ENCODE measurements around the gene CEBPA.
"Not testable (repeated sequence)": the region's sequence is repeated elsewhere in the genome, so short reads cannot be mapped to it uniquely, and the experiment has no call there.

The CEBPA gene

GRCh38 chr19:33325920-33326319 is 23.6 kb upstream of the CEBPA start:
- no peak for DNase-seq (ENCODE audit: low read depth in 2 of 2)

- DNase-seq (ENCODE audit: low read depth in 2 of 2): no peak
Observed at GRCh38 chr19:33324628-33325027, 22.3 kb upstream of the CEBPA start.

- DNase-seq (ENCODE audit: low read depth in 2 of 2): no peak
Observed at GRCh38 chr19:33323093-33323820, 20.9 kb upstream of the CEBPA start.

GRCh38 chr19:33320636-33321035 is 18.3 kb upstream of the CEBPA start:
- no peak for DNase-seq (ENCODE audit: low read depth in 2 of 2)

- not testable (repeated sequence) for DNase-seq (ENCODE audit: low read depth in 2 of 2)
Observed at GRCh38 chr19:33317991-33318390, 15.7 kb upstream of the CEBPA start.

GRCh38 chr19:33317517-33317916 is 15.2 kb upstream of the CEBPA start:
- no peak for DNase-seq (ENCODE audit: low read depth in 2 of 2)

GRCh38 chr19:33316541-33317264 is 14.4 kb upstream of the CEBPA start:
- no peak for DNase-seq (ENCODE audit: low read depth in 2 of 2)

- DNase-seq (ENCODE audit: low read depth in 2 of 2): not testable (repeated sequence)
Observed at GRCh38 chr19:33312808-33313207, 10.5 kb upstream of the CEBPA start.

GRCh38 chr19:33312065-33312464 is 9.7 kb upstream of the CEBPA start:
- DNase-seq (ENCODE audit: low read depth in 2 of 2): no peak

GRCh38 chr19:33311326-33311682 is 9.0 kb upstream of the CEBPA start:
- DNase-seq (ENCODE audit: low read depth in 2 of 2): no peak

- DNase-seq (ENCODE audit: low read depth in 2 of 2): no peak
Observed at GRCh38 chr19:33310606-33311325, 8.4 kb upstream of the CEBPA start.

GRCh38 chr19:33309826-33310225 is 7.5 kb upstream of the CEBPA start:
- DNase-seq (ENCODE audit: low read depth in 2 of 2): no peak

- DNase-seq (ENCODE audit: low read depth in 2 of 2): no peak
Observed at GRCh38 chr19:33306853-33307792, 4.8 kb upstream of the CEBPA start.

- DNase-seq (ENCODE audit: low read depth in 2 of 2): no peak
Observed at GRCh38 chr19:33306191-33306590, 3.9 kb upstream of the CEBPA start.

GRCh38 chr19:33304760-33305647 is 2.7 kb upstream of the CEBPA start:
- DNase-seq (ENCODE audit: low read depth in 2 of 2): no peak

GRCh38 chr19:33304371-33304759 is 2.0 kb upstream of the CEBPA start:
- DNase-seq (ENCODE audit: low read depth in 2 of 2): no peak

- no peak for DNase-seq (ENCODE audit: low read depth in 2 of 2)
Observed at GRCh38 chr19:33303791-33304345, 1.5 kb upstream of the CEBPA start.

GRCh38 chr19:33302974-33303790 is 848 bp upstream of the CEBPA start:
- DNase-seq (ENCODE audit: low read depth in 2 of 2): no peak

GRCh38 chr19:33301900-33302174 is 497 bp downstream of the CEBPA start:
- no peak for DNase-seq (ENCODE audit: low read depth in 2 of 2)
